AG08395 (cell line): ENCODE results near the gene TBX21.

Experiments used
- DNase-seq: peaks from one replicate; pipeline ENCODE4 v3.0.0; 2012; ENCODE audit warnings: mixed read lengths, low spot score

The TBX21 gene

DNA sequence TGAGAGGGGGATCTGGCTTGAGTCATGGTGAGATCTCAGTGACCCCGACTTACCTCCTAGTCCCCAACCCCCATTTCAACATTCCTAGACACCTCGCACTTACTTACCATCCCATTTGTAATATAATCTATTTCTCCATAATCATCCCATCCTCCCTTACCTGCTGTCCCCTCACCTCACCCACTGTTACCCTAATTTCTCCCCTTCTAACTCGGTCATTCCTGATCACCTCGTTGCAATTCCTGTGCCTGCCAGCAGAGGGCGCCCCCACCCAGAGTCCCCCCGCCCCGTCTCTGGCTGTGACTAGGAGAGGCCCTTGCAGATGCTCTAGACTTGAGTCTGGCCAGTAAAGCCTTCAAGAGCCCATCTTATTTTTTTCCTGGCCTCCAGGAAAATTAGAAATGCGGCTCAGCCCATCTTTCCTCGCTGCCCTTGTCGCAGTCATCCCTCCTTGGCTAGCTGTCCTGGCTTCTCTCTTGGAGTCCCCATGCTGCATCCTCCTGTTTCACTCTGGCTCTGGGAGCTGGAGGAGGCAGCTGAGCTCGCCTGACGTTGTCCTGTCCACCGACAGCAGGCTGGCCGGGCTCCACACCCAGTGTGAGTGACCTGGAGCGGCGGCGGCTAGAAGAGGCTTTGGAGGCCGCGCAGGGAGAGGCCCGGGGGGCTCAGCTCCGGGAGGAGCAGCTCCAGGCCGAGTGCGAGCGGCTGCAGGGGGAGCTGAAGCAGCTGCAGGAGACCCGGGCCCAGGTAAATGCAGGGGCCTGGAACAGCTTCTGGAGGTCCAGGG lies 34.1 kb upstream of the TBX21 start:
- DNase-seq: peak; percentile 91

- DNase-seq: no peak
Measured at GRCh38 chr17:47699536-47699840, 33.5 kb upstream of the TBX21 start.

GRCh38 chr17:47700471-47701449 lies 32.3 kb upstream of the TBX21 start:
- DNase-seq: no peak

GRCh38 chr17:47701608-47702007 lies 31.4 kb upstream of the TBX21 start:
- no peak for DNase-seq

- no peak for DNase-seq
Measured at GRCh38 chr17:47702391-47702995, 30.5 kb upstream of the TBX21 start.

- DNase-seq: no peak
Measured at GRCh38 chr17:47703191-47703591, 29.8 kb upstream of the TBX21 start.

- DNase-seq: no peak
Measured at GRCh38 chr17:47703671-47704070, 29.4 kb upstream of the TBX21 start.

DNA sequence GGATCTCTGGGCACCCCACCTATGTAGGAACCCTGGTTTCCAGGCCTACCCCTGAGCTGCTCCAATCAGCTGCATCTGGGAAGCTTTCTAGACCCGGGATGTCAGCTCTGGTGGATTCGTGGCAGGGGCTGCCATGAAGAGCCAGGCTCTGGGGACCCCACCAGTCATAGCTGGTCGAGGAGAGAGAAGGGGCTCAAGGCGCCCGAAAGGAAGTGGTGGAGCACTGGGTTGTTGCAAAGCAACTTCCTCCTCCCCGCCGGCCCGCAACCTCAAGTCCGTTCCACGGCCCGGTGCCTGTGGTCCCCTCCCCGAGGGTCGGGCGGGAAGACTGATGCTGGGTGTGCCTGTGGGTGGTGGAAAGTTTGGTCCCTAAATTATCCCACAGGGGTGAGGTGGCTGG lies 28.9 kb upstream of the TBX21 start:
- DNase-seq: no peak

GRCh38 chr17:47704736-47705135 lies 28.3 kb upstream of the TBX21 start:
- DNase-seq: no peak

GRCh38 chr17:47705536-47706530 lies 27.2 kb upstream of the TBX21 start:
- no peak for DNase-seq

GRCh38 chr17:47707056-47707804 lies 25.8 kb upstream of the TBX21 start:
- no peak for DNase-seq

DNA sequence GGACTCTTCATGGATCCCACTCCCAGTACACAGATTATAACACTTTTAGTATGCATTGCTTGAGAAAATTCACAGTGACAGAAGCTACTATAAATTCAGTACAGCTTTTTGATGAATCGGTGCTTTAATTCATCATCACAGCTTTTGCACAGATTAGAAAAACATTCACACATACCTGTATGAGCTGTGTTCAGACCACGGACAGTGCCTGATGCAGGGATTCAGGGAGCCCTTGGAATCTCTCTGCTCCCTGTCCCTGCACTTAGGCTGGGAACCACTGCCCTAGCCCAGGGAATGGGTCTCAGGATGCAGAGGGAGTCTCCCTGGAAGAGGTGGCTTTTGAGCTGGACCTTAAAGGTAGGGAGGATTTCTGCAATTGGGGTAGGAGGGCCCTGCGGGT lies 25.2 kb upstream of the TBX21 start:
- DNase-seq: no peak

DNA sequence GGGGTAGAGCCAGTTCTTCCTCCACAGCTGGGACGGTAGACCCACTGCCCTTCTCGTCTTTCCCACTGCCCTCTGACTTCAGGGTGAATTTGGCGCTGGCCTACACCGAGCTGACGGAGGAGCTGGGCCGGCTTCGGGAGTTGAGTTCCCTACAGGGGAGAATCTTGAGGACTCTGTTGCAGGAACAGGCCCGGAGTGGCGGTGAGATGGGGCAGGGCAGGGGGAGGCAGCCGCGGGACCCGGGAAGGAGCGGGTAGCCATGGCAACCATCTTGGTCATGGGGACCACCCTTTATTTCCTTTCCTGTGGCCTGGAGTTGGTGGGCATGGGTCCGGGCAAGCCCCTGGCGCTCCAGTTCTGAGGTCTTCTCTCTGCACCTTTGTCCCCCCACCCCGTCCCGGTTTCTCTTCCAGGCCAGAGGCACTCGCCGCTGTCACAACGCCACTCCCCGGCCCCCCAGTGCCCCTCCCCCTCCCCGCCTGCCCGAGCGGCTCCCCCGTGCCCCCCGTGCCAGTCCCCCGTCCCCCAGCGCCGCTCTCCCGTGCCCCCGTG lies 24.6 kb upstream of the TBX21 start:
- no peak for DNase-seq

- no peak for DNase-seq
Measured at GRCh38 chr17:47708864-47709541, 24.0 kb upstream of the TBX21 start.

- no peak for DNase-seq
Measured at GRCh38 chr17:47709594-47709993, 23.4 kb upstream of the TBX21 start.

DNA sequence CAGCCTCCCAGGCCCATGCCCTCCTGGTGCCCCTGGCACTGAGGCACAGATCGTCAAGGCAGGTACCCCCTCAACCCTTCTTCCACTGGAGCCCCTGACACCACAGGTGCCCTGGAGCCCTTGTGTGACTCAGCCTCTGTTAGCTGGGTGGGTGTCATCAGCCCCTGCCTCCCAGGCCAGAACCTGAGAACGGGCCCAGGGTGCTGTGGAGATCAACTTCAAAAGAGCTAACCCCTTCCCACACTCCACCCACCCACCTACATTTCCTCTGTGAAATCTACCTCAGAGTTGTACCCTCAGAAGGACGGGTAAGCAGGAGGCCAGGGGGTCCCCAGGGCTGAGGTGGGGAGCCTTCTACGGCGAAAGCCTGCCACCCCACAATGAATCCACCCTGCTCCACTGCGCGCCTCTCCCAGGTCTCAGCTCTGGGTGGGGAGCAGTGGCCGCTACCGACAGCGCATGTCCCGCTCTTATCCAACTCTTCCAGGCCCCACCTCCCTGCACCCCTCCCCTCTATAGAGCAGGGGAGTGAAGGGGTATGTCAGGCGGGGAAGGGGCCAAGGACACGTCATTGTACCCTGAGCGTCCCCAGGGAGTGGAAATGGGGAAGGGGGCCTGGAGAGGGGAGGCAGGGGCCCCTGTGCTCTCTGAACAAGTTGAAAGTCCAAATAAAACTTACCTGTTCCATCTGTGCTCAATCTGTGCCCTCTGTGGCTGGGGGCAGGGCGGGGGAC lies 21.5 kb upstream of the TBX21 start:
- no peak for DNase-seq

- no peak for DNase-seq
Measured at GRCh38 chr17:47712330-47713023, 20.6 kb upstream of the TBX21 start.

- DNase-seq: no peak
Measured at GRCh38 chr17:47713980-47714700, 18.9 kb upstream of the TBX21 start.
